ENCODE data around the gene AGAP3.

Gene AGAP3

GRCh38 chr7:151168787-151169162 lies 82.5 kb downstream of the AGAP3 start:
- DNase-seq = no peak

GRCh38 chr7:151172273-151173141 lies 86.2 kb downstream of the AGAP3 start:
- DNase-seq = peak; percentile 75

GRCh38 chr7:151173386-151174245 lies 87.3 kb downstream of the AGAP3 start:
- no peak for DNase-seq

- DNase-seq = no peak
Measured at GRCh38 chr7:151174246-151175046, 88.2 kb downstream of the AGAP3 start.

GRCh38 chr7:151175047-151175792 lies 88.9 kb downstream of the AGAP3 start:
- no peak for DNase-seq

GRCh38 chr7:151175793-151176311 lies 89.6 kb downstream of the AGAP3 start:
- no peak for DNase-seq

GRCh38 chr7:151176401-151176800 lies 90.1 kb downstream of the AGAP3 start:
- no peak for DNase-seq

- no peak for DNase-seq
Measured at GRCh38 chr7:151177310-151177709, 91.0 kb downstream of the AGAP3 start.

- no peak for DNase-seq
Measured at GRCh38 chr7:151178236-151178635, 92.0 kb downstream of the AGAP3 start.

- no peak for DNase-seq
Measured at GRCh38 chr7:151178831-151179230, 92.6 kb downstream of the AGAP3 start.

GRCh38 chr7:151179287-151179860 lies 93.1 kb downstream of the AGAP3 start:
- no peak for DNase-seq

- no peak for DNase-seq
Measured at GRCh38 chr7:151179946-151180345, 93.7 kb downstream of the AGAP3 start.

GRCh38 chr7:151181011-151181431 lies 94.7 kb downstream of the AGAP3 start:
- DNase-seq = no peak

GRCh38 chr7:151185762-151186639 lies 99.7 kb downstream of the AGAP3 start:
- no peak for DNase-seq

- DNase-seq = no peak
Measured at GRCh38 chr7:151186640-151187408, 100.5 kb downstream of the AGAP3 start, which contains the start of gene ASB10. Gene ASB10 (minus strand): TSS chr7:151187250. CDS start chr7:151187130, 120 bp downstream.

- no peak for DNase-seq
Measured at GRCh38 chr7:151187409-151188251, 101.4 kb downstream of the AGAP3 start.

GRCh38 chr7:151188252-151188542 lies 101.9 kb downstream of the AGAP3 start:
- no peak for DNase-seq

- no peak for DNase-seq
Measured at GRCh38 chr7:151189038-151189437, 102.8 kb downstream of the AGAP3 start.

- no peak for DNase-seq
Measured at GRCh38 chr7:151191544-151191943, 105.3 kb downstream of the AGAP3 start.
